Ishikawa (cell line): ENCODE data around the gene SH3RF3.

ENCODE experiments used
- CEBPB ChIP-seq: IDR thresholded peaks from 2 replicates; pipeline ENCODE4 v1.6.1; 2012
- CREB1 ChIP-seq: IDR thresholded peaks from 2 replicates; pipeline ENCODE4 v1.6.1; 2012; ENCODE audit warnings: low read depth
- EGR1 ChIP-seq: IDR thresholded peaks from 2 replicates; pipeline ENCODE4 v1.6.1; 2012
- EP300 ChIP-seq: IDR thresholded peaks from 2 replicates; pipeline ENCODE4 v1.6.1; 2012; ENCODE audit warnings: borderline replicate concordance
- FOXM1 ChIP-seq: IDR thresholded peaks from 2 replicates; pipeline ENCODE4 v1.6.1; 2012; ENCODE audit warnings: low read depth, borderline replicate concordance
- NFIC ChIP-seq: IDR thresholded peaks from 2 replicates; pipeline ENCODE4 v1.6.1; 2012
- RAD21 ChIP-seq: IDR thresholded peaks from 2 replicates; pipeline ENCODE4 v1.6.1; 2012; ENCODE audit warnings: low read depth
- TAF1 ChIP-seq: IDR thresholded peaks from 2 replicates; pipeline ENCODE4 v1.6.1; 2012; ENCODE audit warnings: low read depth, mild to moderate bottlenecking
- TCF12 ChIP-seq: IDR thresholded peaks from 2 replicates; pipeline ENCODE4 v1.6.1; 2012; ENCODE audit warnings: low read depth
- TEAD4 ChIP-seq: IDR thresholded peaks from 2 replicates; pipeline ENCODE4 v1.6.1; 2012
- YY1 ChIP-seq: IDR thresholded peaks from 2 replicates; pipeline ENCODE4 v1.6.1; 2012; ENCODE audit warnings: low read depth
- ZBTB7A ChIP-seq: IDR thresholded peaks from 2 replicates; pipeline ENCODE4 v1.6.1; 2012; ENCODE audit warnings: low read depth
- TF ChIP-seq, protein P1 (sequence below): IDR thresholded peaks from 2 replicates; pipeline ENCODE4 v1.6.1; 2012
- TF ChIP-seq, protein P2 (sequence below): IDR thresholded peaks from 2 replicates; pipeline ENCODE4 v1.6.1; 2012
- TF ChIP-seq, protein P3 (sequence below): IDR thresholded peaks from 2 replicates; pipeline ENCODE4 v1.6.1; 2012; ENCODE audit warnings: low read depth, mild to moderate bottlenecking

SH3RF3 gene

DNA sequence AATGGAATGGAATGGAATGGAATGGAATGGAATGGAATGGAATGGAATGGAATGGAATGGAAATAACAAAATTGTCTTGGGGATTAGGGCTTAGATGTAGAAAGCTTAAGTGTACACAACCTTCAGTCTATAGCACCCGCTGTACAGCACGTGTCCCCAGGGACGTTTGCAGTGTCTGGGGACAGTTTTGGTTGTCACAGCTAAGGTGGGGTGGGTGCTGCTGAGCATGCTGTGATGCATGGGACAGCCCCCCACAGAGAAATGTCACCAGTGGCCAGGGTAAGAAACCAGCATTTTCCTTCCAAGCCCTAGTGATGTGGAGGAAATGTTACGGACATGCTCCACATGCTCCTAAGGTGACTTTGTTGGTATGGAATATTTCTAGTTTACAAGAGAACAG is 70.8 kb downstream of the SH3RF3 start:
- no peak for TF ChIP-seq CREB1
- no peak for TF ChIP-seq EP300
- TF ChIP-seq CEBPB: no peak
- TF ChIP-seq, protein P1, sequence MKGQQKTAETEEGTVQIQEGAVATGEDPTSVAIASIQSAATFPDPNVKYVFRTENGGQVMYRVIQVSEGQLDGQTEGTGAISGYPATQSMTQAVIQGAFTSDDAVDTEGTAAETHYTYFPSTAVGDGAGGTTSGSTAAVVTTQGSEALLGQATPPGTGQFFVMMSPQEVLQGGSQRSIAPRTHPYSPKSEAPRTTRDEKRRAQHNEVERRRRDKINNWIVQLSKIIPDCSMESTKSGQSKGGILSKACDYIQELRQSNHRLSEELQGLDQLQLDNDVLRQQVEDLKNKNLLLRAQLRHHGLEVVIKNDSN: no peak
- TF ChIP-seq RAD21: no peak
- TF ChIP-seq ZBTB7A: no peak
- TF ChIP-seq NFIC: no peak
- no peak for TF ChIP-seq EGR1
- TF ChIP-seq, protein P2, sequence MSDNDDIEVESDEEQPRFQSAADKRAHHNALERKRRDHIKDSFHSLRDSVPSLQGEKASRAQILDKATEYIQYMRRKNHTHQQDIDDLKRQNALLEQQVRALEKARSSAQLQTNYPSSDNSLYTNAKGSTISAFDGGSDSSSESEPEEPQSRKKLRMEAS: no peak
- TF ChIP-seq, protein P3, sequence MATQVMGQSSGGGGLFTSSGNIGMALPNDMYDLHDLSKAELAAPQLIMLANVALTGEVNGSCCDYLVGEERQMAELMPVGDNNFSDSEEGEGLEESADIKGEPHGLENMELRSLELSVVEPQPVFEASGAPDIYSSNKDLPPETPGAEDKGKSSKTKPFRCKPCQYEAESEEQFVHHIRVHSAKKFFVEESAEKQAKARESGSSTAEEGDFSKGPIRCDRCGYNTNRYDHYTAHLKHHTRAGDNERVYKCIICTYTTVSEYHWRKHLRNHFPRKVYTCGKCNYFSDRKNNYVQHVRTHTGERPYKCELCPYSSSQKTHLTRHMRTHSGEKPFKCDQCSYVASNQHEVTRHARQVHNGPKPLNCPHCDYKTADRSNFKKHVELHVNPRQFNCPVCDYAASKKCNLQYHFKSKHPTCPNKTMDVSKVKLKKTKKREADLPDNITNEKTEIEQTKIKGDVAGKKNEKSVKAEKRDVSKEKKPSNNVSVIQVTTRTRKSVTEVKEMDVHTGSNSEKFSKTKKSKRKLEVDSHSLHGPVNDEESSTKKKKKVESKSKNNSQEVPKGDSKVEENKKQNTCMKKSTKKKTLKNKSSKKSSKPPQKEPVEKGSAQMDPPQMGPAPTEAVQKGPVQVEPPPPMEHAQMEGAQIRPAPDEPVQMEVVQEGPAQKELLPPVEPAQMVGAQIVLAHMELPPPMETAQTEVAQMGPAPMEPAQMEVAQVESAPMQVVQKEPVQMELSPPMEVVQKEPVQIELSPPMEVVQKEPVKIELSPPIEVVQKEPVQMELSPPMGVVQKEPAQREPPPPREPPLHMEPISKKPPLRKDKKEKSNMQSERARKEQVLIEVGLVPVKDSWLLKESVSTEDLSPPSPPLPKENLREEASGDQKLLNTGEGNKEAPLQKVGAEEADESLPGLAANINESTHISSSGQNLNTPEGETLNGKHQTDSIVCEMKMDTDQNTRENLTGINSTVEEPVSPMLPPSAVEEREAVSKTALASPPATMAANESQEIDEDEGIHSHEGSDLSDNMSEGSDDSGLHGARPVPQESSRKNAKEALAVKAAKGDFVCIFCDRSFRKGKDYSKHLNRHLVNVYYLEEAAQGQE: no peak
- no peak for TF ChIP-seq FOXM1
- TF ChIP-seq TCF12: no peak
- no peak for TF ChIP-seq YY1
- TF ChIP-seq TAF1: no peak
- TF ChIP-seq TEAD4: no peak

DNA sequence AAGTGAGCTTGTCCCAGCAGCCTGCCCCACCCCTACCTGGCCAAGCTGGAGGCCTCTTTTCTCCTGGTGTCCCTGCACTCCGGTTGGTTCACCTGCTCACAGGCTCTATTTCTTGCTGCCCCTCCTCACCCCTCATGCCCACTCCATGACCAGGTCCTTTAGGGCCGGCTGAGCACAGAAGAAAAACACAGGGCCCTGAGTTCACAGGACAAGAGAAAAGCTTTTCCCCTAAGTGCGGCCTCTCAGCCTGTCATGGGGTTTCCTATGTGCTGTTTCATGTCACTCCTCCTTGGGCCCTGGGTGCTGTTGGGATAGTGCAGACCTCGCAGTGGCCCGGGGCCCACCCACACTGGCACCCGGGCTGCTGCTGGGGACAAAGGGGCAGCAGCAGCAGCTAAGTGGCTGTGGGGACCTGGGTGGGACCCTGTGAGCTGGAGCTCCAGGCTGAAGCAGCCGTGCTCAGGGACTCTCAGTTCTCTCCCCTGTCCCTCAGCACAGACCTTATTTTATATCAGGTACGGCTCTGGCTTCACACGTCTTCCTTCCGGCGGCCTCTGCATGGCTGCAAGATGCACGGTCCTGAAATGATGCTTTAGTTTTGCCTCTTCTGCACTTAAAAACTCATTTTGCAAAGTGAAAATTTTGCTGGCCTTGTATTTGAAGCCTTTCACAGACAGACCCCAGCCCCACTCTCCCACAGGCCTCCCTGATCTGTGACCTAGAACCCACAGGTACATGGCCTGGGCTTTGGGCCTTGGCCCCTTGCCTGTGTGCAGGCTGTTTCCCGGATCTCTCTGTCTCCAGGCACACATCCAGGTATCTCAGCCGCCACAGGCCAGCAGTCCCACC is 71.8 kb downstream of the SH3RF3 start:
- TF ChIP-seq ZBTB7A (no peak), TCF12 (no peak), CEBPB (no peak), EP300 (no peak), TEAD4 (no peak), FOXM1 (no peak), RAD21 (no peak), CREB1 (no peak), NFIC (no peak), EGR1 (no peak), TAF1 (no peak)
- TF ChIP-seq, protein P3: no peak
- TF ChIP-seq, protein P2: no peak

DNA sequence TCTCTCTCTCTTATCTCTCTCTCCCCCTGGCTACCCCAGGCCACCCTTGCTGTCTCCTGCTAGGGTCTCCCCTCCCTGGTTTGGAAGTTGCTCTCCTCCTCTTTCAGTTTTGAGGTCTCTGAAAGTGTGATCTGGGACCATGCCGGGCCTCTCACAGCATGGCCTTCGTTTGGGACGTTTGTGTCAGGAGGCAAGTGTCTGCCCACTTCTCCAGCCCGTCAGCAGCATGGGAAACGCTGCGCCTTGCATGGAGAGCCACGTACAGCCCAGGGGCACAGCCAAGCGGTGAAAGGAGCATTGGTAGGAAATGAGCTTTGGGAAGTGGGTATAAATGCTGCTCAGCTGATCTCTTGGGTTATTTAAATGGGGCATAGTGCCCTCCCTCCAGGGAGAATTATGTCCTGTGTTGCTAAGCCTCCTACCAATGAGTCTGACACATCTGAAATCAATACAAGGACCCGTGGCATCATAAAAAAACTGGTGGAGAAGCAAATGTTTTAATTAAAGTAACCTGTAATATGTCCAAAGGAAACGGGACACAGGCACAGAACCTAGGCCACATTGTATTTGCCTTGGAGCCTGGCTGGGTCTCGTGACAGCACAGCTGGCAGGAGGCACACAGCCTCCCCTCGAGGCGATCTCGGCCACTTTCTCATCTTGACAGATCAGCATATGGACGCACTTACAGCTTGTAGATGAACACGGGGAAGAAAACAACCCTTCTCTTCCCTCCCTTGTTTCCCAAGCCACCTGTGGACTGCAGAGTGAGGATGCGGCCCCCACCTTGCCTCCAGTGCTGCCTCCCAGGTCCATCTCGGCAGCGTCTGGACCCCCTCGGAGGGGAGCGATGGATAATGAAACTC is 72.7 kb downstream of the SH3RF3 start:
- TF ChIP-seq EP300 (no peak), TAF1 (no peak), YY1 (no peak), NFIC (no peak), EGR1 (no peak), TEAD4 (no peak), TCF12 (no peak), FOXM1 (no peak), ZBTB7A (no peak), CEBPB (no peak), RAD21 (no peak), CREB1 (no peak)
- TF ChIP-seq, protein P1: no peak
- TF ChIP-seq, protein P3: no peak
- TF ChIP-seq, protein P2: no peak
